Calu3 (cell line): ENCODE measurements around the gene PCMTD2. TPM values are rescaled to one million over a fixed set of nuclear protein-coding genes. Genes with fewer than 3 reads are reported as not detected.

Experiments used
- BruUV-seq: library from RNA; stranded (reverse); fragments of 400-500 nt; replicated peaks from 2 replicates; lab custom pipeline; 2021; lab: Mats Ljungman, UMichigan
- CTCF ChIA-PET: fragments of 300-600 bp; sonication (Branson Sonifier 250); formaldehyde crosslinking; loops from one replicate; lab custom pipeline; 2022; ENCODE audit warnings: antibody characterized with exemption; lab: Charles Lee
- DNase-seq: peaks from one replicate; pipeline ENCODE4 v3.0.0; 2022
- H3K27ac Mint-ChIP-seq: one replicate; pipeline ENCODE4 v1.8.0; 2022; ENCODE audit warnings: mixed read lengths; ENCODE audit not compliant: unreplicated experiment
- H3K27me3 Mint-ChIP-seq: one replicate; pipeline ENCODE4 v1.8.0; 2022; ENCODE audit warnings: mixed read lengths; ENCODE audit not compliant: unreplicated experiment
- H3K36me3 Mint-ChIP-seq: one replicate; pipeline ENCODE4 v1.8.0; 2022; ENCODE audit warnings: mild to moderate bottlenecking, moderate library complexity, mixed read lengths; ENCODE audit not compliant: insufficient read depth, unreplicated experiment
- H3K4me1 Mint-ChIP-seq: one replicate; pipeline ENCODE4 v1.8.0; 2022; ENCODE audit warnings: mild to moderate bottlenecking, low read depth, mixed read lengths; ENCODE audit not compliant: unreplicated experiment
- H3K4me3 Mint-ChIP-seq: one replicate; pipeline ENCODE4 v1.8.0; 2022; ENCODE audit warnings: mild to moderate bottlenecking, low read depth, moderate library complexity, mixed read lengths; ENCODE audit not compliant: unreplicated experiment
- H3K9me3 Mint-ChIP-seq: one replicate; pipeline ENCODE4 v1.8.0; 2022; ENCODE audit warnings: low read depth, mixed read lengths; ENCODE audit not compliant: unreplicated experiment
- CTCF ChIP-seq: fragments of 200-600 bp; IDR thresholded peaks from one replicate; pipeline ENCODE4 v1.8.0; 2022; ENCODE audit warnings: antibody characterized with exemption; ENCODE audit not compliant: unreplicated experiment
- intact Hi-C: fragments of 100-400 bp; cut with micrococcal nuclease; formaldehyde crosslinking; loops from one replicate; pipeline ENCODE4 v1.10.0; 2022; ENCODE audit not compliant: unreplicated experiment
- total RNA-seq: library from RNA; stranded (reverse); gene quantifications from 2 replicates; pipeline ENCODE4 v1.2.3, GENCODE V29; 2022

PCMTD2 gene
- total RNA-seq, 1 experiment from 2014 or later: 62.2 TPM

- Mint-ChIP-seq H3K9me3 (no peaks in the 10 kb centered on the region), H3K27me3 (peaks cover 55% of the 10 kb centered on the region), H3K4me1 (no peaks in the 10 kb centered on the region), H3K27ac (no peak overlapping the region), H3K36me3 (no peaks in the 10 kb centered on the region), H3K4me3 (no peak overlapping the region)
- intact Hi-C loops: no loop called here
- DNase-seq: no peak
- BruUV-seq: no TSS peak
- no peak for TF ChIP-seq CTCF
- CTCF ChIA-PET: interaction anchor here (0.6 kb wide), 1 partner anchor 12 kb away, joined by 4 read pairs; no protein-coding TSS in a partner anchor
Measured at GRCh38 chr20:64239449-64240242, 15.9 kb upstream of the PCMTD2 start.

DNA sequence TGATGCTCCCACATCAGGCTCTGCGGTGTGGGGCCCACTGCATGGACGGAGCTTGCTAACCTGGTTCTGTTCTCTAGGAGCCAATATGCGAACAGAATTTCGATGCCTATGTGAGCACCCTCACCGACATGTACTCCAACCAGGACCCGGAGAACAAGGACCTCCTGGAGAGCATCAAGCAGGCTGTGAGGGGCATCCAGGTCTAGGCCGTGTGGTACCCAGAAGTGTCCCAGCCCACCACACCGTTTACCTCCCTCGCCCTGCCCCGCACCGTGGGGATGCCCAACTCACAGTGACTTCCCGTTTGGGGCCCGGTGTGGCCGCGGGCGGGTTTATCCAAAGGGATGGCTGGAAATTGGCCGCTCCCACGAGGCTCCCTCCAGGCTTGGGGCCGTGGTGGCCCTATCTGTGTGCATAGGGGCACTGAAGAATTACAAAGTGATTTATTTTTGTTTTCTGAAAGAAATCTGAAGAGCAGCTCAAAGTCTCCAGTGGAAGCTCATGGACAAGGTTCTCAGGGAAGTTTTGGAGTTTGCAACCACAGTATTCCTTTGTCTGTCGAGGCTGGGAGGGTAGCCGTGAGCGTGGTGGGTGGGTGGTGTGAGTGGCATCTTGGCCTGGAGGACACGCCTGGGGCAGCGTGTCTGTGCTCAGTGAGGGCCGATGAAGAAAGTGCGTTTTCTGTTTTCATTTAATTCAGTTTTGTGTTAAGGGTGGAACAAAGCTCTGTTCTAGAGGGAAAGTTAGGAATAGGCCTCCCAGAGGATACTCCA is 15.1 kb upstream of the PCMTD2 start:
- no peak for TF ChIP-seq CTCF
- no TSS peak for BruUV-seq
- no peaks in the 10 kb centered on the region for H3K9me3 Mint-ChIP-seq
- H3K36me3 Mint-ChIP-seq: no peaks in the 10 kb centered on the region
- H3K27me3 Mint-ChIP-seq: peaks cover 63% of the 10 kb centered on the region
- H3K4me1 Mint-ChIP-seq: no peaks in the 10 kb centered on the region
- intact Hi-C loops: no loop called here
- H3K27ac Mint-ChIP-seq: no peak overlapping the region
- H3K4me3 Mint-ChIP-seq: no peak overlapping the region
- CTCF ChIA-PET: interaction anchor here (0.6 kb wide), 1 partner anchor 11 kb away, joined by 4 read pairs; no protein-coding TSS in a partner anchor
- DNase-seq: no peak

DNA sequence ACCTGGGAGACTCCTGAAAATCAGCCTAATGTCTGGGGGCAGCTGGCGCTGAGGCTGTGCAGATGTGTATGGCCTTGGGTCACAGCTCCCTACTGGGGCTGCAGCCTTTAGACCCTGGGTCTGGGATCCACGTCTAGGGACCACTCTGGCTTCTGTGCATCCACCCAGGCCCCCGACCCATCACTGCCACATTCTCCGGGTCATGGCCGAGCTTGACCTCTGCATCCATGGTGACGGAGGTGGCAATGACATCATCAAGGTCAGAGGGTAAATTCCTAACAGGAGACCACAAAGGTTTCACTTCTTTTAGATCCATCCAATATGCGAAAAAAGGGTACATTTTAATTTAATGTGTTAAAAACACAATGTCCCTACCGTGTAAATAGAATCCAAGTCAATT is 14.5 kb upstream of the PCMTD2 start:
- Mint-ChIP-seq H3K4me1 (no peaks in the 10 kb centered on the region), H3K9me3 (no peaks in the 10 kb centered on the region), H3K4me3 (no peak overlapping the region), H3K36me3 (no peaks in the 10 kb centered on the region), H3K27ac (no peak overlapping the region), H3K27me3 (peaks cover 69% of the 10 kb centered on the region)
- no peak for DNase-seq
- CTCF ChIA-PET: no interaction called here
- no TSS peak for BruUV-seq
- intact Hi-C loops: no loop called here
- no peak for TF ChIP-seq CTCF

GRCh38 chr20:64242003-64242796 is 13.3 kb upstream of the PCMTD2 start:
- Mint-ChIP-seq H3K9me3 (no peaks in the 10 kb centered on the region), H3K27ac (no peak overlapping the region), H3K4me3 (no peak overlapping the region), H3K4me1 (no peaks in the 10 kb centered on the region), H3K36me3 (no peaks in the 10 kb centered on the region), H3K27me3 (peaks cover 72% of the 10 kb centered on the region)
- CTCF ChIA-PET: interaction anchor here (0.7 kb wide), 1 partner anchor 13 kb away, joined by 3 read pairs; no protein-coding TSS in a partner anchor
- intact Hi-C loops: no loop called here
- TF ChIP-seq CTCF: no peak
- no TSS peak for BruUV-seq
- no peak for DNase-seq
